Pulmonary artery endothelial cell (primary cell): ENCODE data around the gene TPSB2. TPM values are rescaled to one million over a fixed set of nuclear protein-coding genes. Genes with fewer than 3 reads are reported as not detected.

Source experiments
- DNase-seq: peaks from one replicate; pipeline ENCODE4 v3.0.0-alpha.2; 2011; ENCODE audit warnings: low read depth, low spot score
- total RNA-seq: library from RNA; depleted of rRNA; stranded (reverse); fragments of >200 nt; gene quantifications from 2 replicates; pipeline ENCODE4 v1.2.3, GENCODE V29; 2014

Gene TPSB2
- total RNA-seq, 1 donor from 2014 or later: not detected

GRCh38 chr16:1220841-1221627 is 8.9 kb downstream of the TPSB2 start:
- DNase-seq: no peak

GRCh38 chr16:1220098-1220728 is 9.8 kb downstream of the TPSB2 start:
- no peak for DNase-seq

- DNase-seq: no peak
These were observed 10.9 kb downstream of the TPSB2 start for GRCh38 chr16:1218930-1219611.

- no peak for DNase-seq
These were observed 11.7 kb downstream of the TPSB2 start for GRCh38 chr16:1218061-1218929.

- no peak for DNase-seq
These were observed 12.5 kb downstream of the TPSB2 start for GRCh38 chr16:1217526-1217925.

GRCh38 chr16:1216681-1217400 is 13.1 kb downstream of the TPSB2 start:
- no peak for DNase-seq

- DNase-seq: no peak
These were observed 13.7 kb downstream of the TPSB2 start for GRCh38 chr16:1216296-1216619.

- no peak for DNase-seq
These were observed 14.2 kb downstream of the TPSB2 start for GRCh38 chr16:1215574-1216295.

- DNase-seq: no peak
These were observed 15.3 kb downstream of the TPSB2 start for GRCh38 chr16:1214719-1215118.

GRCh38 chr16:1213796-1214372 is 16.1 kb downstream of the TPSB2 start:
- no peak for DNase-seq

GRCh38 chr16:1213231-1213630 is 16.8 kb downstream of the TPSB2 start:
- DNase-seq: no peak

GRCh38 chr16:1212616-1213194 is 17.3 kb downstream of the TPSB2 start:
- DNase-seq: no peak

GRCh38 chr16:1211451-1212268 is 18.3 kb downstream of the TPSB2 start:
- no peak for DNase-seq

- DNase-seq: no peak
These were observed 19.5 kb downstream of the TPSB2 start for GRCh38 chr16:1210461-1210860.

- no peak for DNase-seq
These were observed 20.9 kb downstream of the TPSB2 start for GRCh38 chr16:1209081-1209480.

- no peak for DNase-seq
These were observed 21.6 kb downstream of the TPSB2 start for GRCh38 chr16:1208239-1208830.

- DNase-seq: no peak
These were observed 23.2 kb downstream of the TPSB2 start for GRCh38 chr16:1206786-1207185.

- DNase-seq: no peak
These were observed 23.7 kb downstream of the TPSB2 start for GRCh38 chr16:1206326-1206725.
